Panc1 (cell line): ENCODE results near the gene TRAF3IP3. TPM values are rescaled to one million over a fixed set of nuclear protein-coding genes. Genes with fewer than 3 reads are reported as not detected.

Source experiments
- ATAC-seq: fragments of 200-7000 bp; cut with Tn5 transposase; 2 replicates; pipeline ENCODE4 v1.9.1; 2020; ENCODE audit warnings: mild to moderate bottlenecking, moderate library complexity
- BruUV-seq: library from RNA; stranded (reverse); fragments of 400-500 nt; replicated peaks from 2 replicates; lab custom pipeline; 2021; lab: Mats Ljungman, UMichigan
- CTCF ChIA-PET: fragments of 300-600 bp; sonication (Branson Sonifier 250); formaldehyde crosslinking; loops from one replicate; lab custom pipeline; 2022; ENCODE audit warnings: antibody characterized with exemption; lab: Charles Lee
- POLR2A ChIA-PET: fragments of 300-600 bp; sonication (Branson Sonifier 250); formaldehyde crosslinking; loops from one replicate; lab custom pipeline; 2022; ENCODE audit warnings: antibody characterized with exemption; lab: Charles Lee
- DNase-seq: peaks from one replicate; pipeline ENCODE4 v3.0.0-alpha.2; 2010; ENCODE audit warnings: low read depth, low spot score
- H3K27ac ChIP-seq: 2 replicates; pipeline ENCODE4 v1.5.1; 2011; ENCODE audit warnings: mild to moderate bottlenecking, low read length, inconsistent platforms
- H3K27me3 ChIP-seq: fragments of 200-500 bp; sonication (Bioruptor generic); 2 replicates; pipeline ENCODE4 v1.6.0; 2014; ENCODE audit warnings: low read length, inconsistent platforms; ENCODE audit not compliant: control insufficient read depth, insufficient read depth
- H3K36me3 ChIP-seq: fragments of 200-500 bp; sonication (Bioruptor generic); 2 replicates; pipeline ENCODE4 v1.5.1; 2014; ENCODE audit warnings: inconsistent platforms, mild to moderate bottlenecking, low read length, moderate library complexity; ENCODE audit not compliant: control insufficient read depth, insufficient read depth
- H3K4me1 ChIP-seq: 2 replicates; pipeline ENCODE4 v1.5.1; 2011; ENCODE audit warnings: inconsistent platforms, mild to moderate bottlenecking, low read length, moderate library complexity; ENCODE audit not compliant: control insufficient read depth, insufficient read depth
- H3K4me3 ChIP-seq, 2 experiments: 2 replicates each; pipeline ENCODE4 v1.5.1; 2011 to 2012; ENCODE audit warnings: low read depth in 2 of 2, low read length in 2 of 2, mild to moderate bottlenecking in 2 of 2, inconsistent platforms in 1 of 2, moderate library complexity in 1 of 2
- H3K9me3 ChIP-seq: fragments of 200-500 bp; sonication (Bioruptor generic); 2 replicates; pipeline ENCODE4 v1.5.1; 2014; ENCODE audit warnings: low read depth, mild to moderate bottlenecking, inconsistent platforms, low read length, moderate library complexity; ENCODE audit not compliant: control insufficient read depth, insufficient read depth
- POLR2AphosphoS5 ChIP-seq: IDR thresholded peaks from 2 replicates; pipeline ENCODE4 v1.6.1; 2012; ENCODE audit warnings: mild to moderate bottlenecking, low read depth, low read length, moderate library complexity
- SIN3A ChIP-seq: IDR thresholded peaks from 2 replicates; pipeline ENCODE4 v1.6.1; 2012; ENCODE audit warnings: low read depth, mild to moderate bottlenecking, low read length, moderate library complexity, borderline replicate concordance; ENCODE audit not compliant: insufficient read depth
- TCF7L2 ChIP-seq: IDR thresholded peaks from 2 replicates; pipeline ENCODE4 v1.6.1; 2011; ENCODE audit warnings: mild to moderate bottlenecking, low read depth, low read length, inconsistent platforms
- in situ Hi-C: cut with HindIII; loops from 2 replicates; pipeline ENCODE4 v1.10.0; 2016; ENCODE audit warnings: low sequenced_read_pairs, low pct_unique_long_range_greater_than_20kb
- intact Hi-C: fragments of 100-400 bp; cut with micrococcal nuclease; formaldehyde crosslinking; loops from one replicate; pipeline ENCODE4 v1.10.0; 2022; ENCODE audit not compliant: unreplicated experiment
- total RNA-seq: library from RNA; stranded (reverse); gene quantifications from one replicate; pipeline ENCODE4 v1.2.1, GENCODE V29; 2021; ENCODE audit not compliant: unreplicated experiment
- TF ChIP-seq, protein P1 (sequence below), 2 experiments: IDR thresholded peaks; 2 replicates each; pipeline ENCODE4 v1.6.1; 2011 to 2012; ENCODE audit warnings: low read depth in 2 of 2, control low read depth in 1 of 2, low read length in 1 of 2, mild to moderate bottlenecking in 1 of 2, moderate library complexity in 1 of 2; ENCODE audit not compliant: insufficient read depth in 1 of 2
- TF ChIP-seq, protein P2 (sequence below): fragments of 450-650 bp; IDR thresholded peaks from 2 replicates; pipeline ENCODE4 v1.5.1; 2017; ENCODE audit warnings: mild to moderate bottlenecking

Gene TRAF3IP3
- total RNA-seq, 1 experiment from 2014 or later, result 0.67 TPM

DNA sequence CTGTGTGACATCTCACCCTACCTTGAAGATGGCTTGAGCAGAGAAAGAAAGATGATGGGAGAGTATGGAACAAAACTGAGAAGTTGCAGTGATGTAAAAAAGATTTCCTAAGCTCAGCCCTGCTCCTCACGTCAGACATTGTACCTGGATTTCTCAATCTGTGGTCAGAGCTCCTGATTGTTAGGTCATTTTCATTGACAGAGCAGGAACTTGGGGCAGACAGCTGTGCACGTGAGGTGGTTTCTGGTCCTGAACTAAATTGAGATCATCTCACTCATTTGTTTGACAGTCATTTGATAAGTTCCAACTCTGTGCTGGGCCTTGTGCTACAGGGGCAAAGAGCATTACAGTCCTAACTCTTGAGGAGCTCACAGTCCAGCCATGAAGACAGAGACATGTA lies 10.2 kb downstream of the TRAF3IP3 start:
- intact Hi-C loops (no loop called here), in situ Hi-C loops (no loop called here)
- H3K9me3 ChIP-seq, result no peaks in the 10 kb centered on the region
- DNase-seq (no peak), ATAC-seq (no peak)
- BruUV-seq, result no TSS peak
- no peaks in the 10 kb centered on the region; the same call in 1 of the 2 replicates for H3K27me3 ChIP-seq
- no peaks in the 10 kb centered on the region for H3K4me1 ChIP-seq
- CTCF ChIA-PET, result interaction anchor here (0.6 kb wide), 1 partner anchor 1146 kb away, joined by 4 read pairs; no protein-coding TSS in a partner anchor
- POLR2A ChIA-PET, result no interaction called here
- TF ChIP-seq POLR2AphosphoS5 (no peak), TCF7L2 (no peak), SIN3A (no peak)
- TF ChIP-seq, protein P1, sequence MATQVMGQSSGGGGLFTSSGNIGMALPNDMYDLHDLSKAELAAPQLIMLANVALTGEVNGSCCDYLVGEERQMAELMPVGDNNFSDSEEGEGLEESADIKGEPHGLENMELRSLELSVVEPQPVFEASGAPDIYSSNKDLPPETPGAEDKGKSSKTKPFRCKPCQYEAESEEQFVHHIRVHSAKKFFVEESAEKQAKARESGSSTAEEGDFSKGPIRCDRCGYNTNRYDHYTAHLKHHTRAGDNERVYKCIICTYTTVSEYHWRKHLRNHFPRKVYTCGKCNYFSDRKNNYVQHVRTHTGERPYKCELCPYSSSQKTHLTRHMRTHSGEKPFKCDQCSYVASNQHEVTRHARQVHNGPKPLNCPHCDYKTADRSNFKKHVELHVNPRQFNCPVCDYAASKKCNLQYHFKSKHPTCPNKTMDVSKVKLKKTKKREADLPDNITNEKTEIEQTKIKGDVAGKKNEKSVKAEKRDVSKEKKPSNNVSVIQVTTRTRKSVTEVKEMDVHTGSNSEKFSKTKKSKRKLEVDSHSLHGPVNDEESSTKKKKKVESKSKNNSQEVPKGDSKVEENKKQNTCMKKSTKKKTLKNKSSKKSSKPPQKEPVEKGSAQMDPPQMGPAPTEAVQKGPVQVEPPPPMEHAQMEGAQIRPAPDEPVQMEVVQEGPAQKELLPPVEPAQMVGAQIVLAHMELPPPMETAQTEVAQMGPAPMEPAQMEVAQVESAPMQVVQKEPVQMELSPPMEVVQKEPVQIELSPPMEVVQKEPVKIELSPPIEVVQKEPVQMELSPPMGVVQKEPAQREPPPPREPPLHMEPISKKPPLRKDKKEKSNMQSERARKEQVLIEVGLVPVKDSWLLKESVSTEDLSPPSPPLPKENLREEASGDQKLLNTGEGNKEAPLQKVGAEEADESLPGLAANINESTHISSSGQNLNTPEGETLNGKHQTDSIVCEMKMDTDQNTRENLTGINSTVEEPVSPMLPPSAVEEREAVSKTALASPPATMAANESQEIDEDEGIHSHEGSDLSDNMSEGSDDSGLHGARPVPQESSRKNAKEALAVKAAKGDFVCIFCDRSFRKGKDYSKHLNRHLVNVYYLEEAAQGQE (IDR thresholded peaks at IDR 0.05; ENCODE audit: insufficient read depth in 1 of 2, low read depth in 2 of 2, low read length in 1 of 2), result no peak
- TF ChIP-seq, protein P2, sequence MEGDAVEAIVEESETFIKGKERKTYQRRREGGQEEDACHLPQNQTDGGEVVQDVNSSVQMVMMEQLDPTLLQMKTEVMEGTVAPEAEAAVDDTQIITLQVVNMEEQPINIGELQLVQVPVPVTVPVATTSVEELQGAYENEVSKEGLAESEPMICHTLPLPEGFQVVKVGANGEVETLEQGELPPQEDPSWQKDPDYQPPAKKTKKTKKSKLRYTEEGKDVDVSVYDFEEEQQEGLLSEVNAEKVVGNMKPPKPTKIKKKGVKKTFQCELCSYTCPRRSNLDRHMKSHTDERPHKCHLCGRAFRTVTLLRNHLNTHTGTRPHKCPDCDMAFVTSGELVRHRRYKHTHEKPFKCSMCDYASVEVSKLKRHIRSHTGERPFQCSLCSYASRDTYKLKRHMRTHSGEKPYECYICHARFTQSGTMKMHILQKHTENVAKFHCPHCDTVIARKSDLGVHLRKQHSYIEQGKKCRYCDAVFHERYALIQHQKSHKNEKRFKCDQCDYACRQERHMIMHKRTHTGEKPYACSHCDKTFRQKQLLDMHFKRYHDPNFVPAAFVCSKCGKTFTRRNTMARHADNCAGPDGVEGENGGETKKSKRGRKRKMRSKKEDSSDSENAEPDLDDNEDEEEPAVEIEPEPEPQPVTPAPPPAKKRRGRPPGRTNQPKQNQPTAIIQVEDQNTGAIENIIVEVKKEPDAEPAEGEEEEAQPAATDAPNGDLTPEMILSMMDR, result no peak
- H3K4me3 ChIP-seq, result no peak overlapping the region
- no peak overlapping the region for H3K27ac ChIP-seq
- no peaks in the 10 kb centered on the region for H3K36me3 ChIP-seq

DNA sequence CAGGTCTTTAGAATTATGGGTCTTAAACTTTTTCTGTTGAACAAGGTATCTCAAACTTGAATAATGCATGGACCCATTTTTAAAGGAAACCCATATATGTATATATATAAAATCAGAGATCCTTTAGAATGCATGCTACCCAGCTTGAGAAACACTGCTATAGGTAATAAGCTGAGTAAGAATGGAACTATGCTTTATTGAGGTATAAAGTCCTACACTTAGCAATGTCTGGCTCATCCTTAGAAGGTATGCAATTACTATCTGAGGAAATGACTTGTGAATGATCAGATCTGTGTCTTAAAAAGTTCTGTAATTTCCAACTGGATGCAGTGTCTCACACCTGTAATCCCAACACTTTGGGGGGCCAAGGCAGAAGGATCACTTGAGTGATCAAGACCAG lies 11.2 kb downstream of the TRAF3IP3 start:
- DNase-seq (no peak), ATAC-seq (no peak)
- no peak overlapping the region for H3K27ac ChIP-seq
- no peaks in the 10 kb centered on the region for H3K4me1 ChIP-seq
- no peaks in the 10 kb centered on the region for H3K9me3 ChIP-seq
- TF ChIP-seq TCF7L2 (no peak), SIN3A (no peak), POLR2AphosphoS5 (no peak)
- TF ChIP-seq, protein P1 (IDR thresholded peaks at IDR 0.05; ENCODE audit: insufficient read depth in 1 of 2, low read depth in 2 of 2, low read length in 1 of 2), result no peak
- TF ChIP-seq, protein P2, result no peak
- CTCF ChIA-PET, result no interaction called here
- in situ Hi-C loops, result no loop called here
- no peaks in the 10 kb centered on the region for H3K36me3 ChIP-seq
- no peaks in the 10 kb centered on the region; the same call in 1 of the 2 replicates for H3K27me3 ChIP-seq
- intact Hi-C loops, result no loop called here
- POLR2A ChIA-PET, result no interaction called here
- no peak overlapping the region for H3K4me3 ChIP-seq
- BruUV-seq, result no TSS peak
